HEK293T (cell line): Measurements from ENCODE around the gene MTM1.

Source experiments
- ARNT ChIP-seq: fragments of 450-650 bp; IDR thresholded peaks from 2 replicates; pipeline ENCODE4 v1.6.1; 2017; ENCODE audit warnings: mild to moderate bottlenecking
- BHLHE40 ChIP-seq: fragments of 450-650 bp; IDR thresholded peaks from 2 replicates; pipeline ENCODE4 v1.6.1; 2016; ENCODE audit warnings: mild to moderate bottlenecking, moderate library complexity, borderline replicate concordance
- ELF4 ChIP-seq: fragments of 450-650 bp; IDR thresholded peaks from 2 replicates; pipeline ENCODE4 v1.6.1; 2017; ENCODE audit warnings: antibody characterized with exemption
- FOXA1 ChIP-seq: fragments of 450-650 bp; IDR thresholded peaks from 2 replicates; pipeline ENCODE4 v1.6.1; 2016; ENCODE audit warnings: mild to moderate bottlenecking
- FOXK2 ChIP-seq: fragments of 450-650 bp; IDR thresholded peaks from 2 replicates; pipeline ENCODE4 v1.6.1; 2016; ENCODE audit warnings: mild to moderate bottlenecking
- FOXM1 ChIP-seq: fragments of 450-650 bp; IDR thresholded peaks from 2 replicates; pipeline ENCODE4 v1.6.1; 2017; ENCODE audit warnings: mild to moderate bottlenecking, borderline replicate concordance
- HDGF ChIP-seq: fragments of 450-650 bp; IDR thresholded peaks from 2 replicates; pipeline ENCODE4 v1.6.1; 2017; ENCODE audit warnings: antibody characterized with exemption, borderline replicate concordance
- L3MBTL2 ChIP-seq: fragments of 450-650 bp; conservative IDR thresholded peaks from 2 replicates; pipeline ENCODE4 v1.6.1; 2016; ENCODE audit warnings: mild to moderate bottlenecking
- LEF1 ChIP-seq: fragments of 450-650 bp; IDR thresholded peaks from 2 replicates; pipeline ENCODE4 v1.6.1; 2017; ENCODE audit warnings: mild to moderate bottlenecking, borderline replicate concordance
- NFRKB ChIP-seq: fragments of 450-650 bp; IDR thresholded peaks from 2 replicates; pipeline ENCODE4 v1.6.1; 2016; ENCODE audit warnings: mild to moderate bottlenecking, moderate library complexity
- SP1 ChIP-seq: fragments of 450-650 bp; IDR thresholded peaks from 2 replicates; pipeline ENCODE4 v1.6.1; 2017
- SUZ12 ChIP-seq: fragments of 450-650 bp; IDR thresholded peaks from 2 replicates; pipeline ENCODE4 v1.6.1; 2016; ENCODE audit warnings: mild to moderate bottlenecking
- TARDBP ChIP-seq: fragments of 450-650 bp; IDR thresholded peaks from 2 replicates; pipeline ENCODE4 v1.6.1; 2016
- ZNF384 ChIP-seq: fragments of 450-650 bp; IDR thresholded peaks from 2 replicates; pipeline ENCODE4 v1.6.1; 2016

- no peak for TF ChIP-seq ELF4
- no peak for TF ChIP-seq SP1
- no peak for TF ChIP-seq LEF1
- no peak for TF ChIP-seq ZNF384
- no peak for TF ChIP-seq NFRKB
- no peak for TF ChIP-seq FOXK2
- TF ChIP-seq FOXM1 = no peak
- TF ChIP-seq FOXA1 = no peak
- no peak for TF ChIP-seq ARNT
- no peak for TF ChIP-seq L3MBTL2
- no peak for TF ChIP-seq BHLHE40
- TF ChIP-seq SUZ12 = no peak
- no peak for TF ChIP-seq HDGF
- no peak for TF ChIP-seq TARDBP
These were observed 16.5 kb upstream of the MTM1 start for GRCh38 chrX:150551963-150552362.
